Measurements from ENCODE around the gene ADD2. TPM values are rescaled to one million over a fixed set of nuclear protein-coding genes. Genes with fewer than 3 reads are reported as not detected.
A peak's percentile ranks its signal among the peaks of the same experiment; 100 is the strongest.
"Not testable (repeated sequence)": the region's sequence is repeated elsewhere in the genome, so short reads cannot be mapped to it uniquely, and the experiment has no call there.

Gene ADD2
- total RNA-seq, 1 experiment from 2014 or later = 24.3 TPM

GRCh38 chr2:70641263-70641784 lies 126.7 kb downstream of the ADD2 start:
- no peak for DNase-seq (ENCODE audit: low spot score)

GRCh38 chr2:70639841-70640436 lies 128.1 kb downstream of the ADD2 start:
- no peak for DNase-seq (ENCODE audit: low spot score)

GRCh38 chr2:70638561-70638960 lies 129.4 kb downstream of the ADD2 start:
- no peak for DNase-seq (ENCODE audit: low spot score)

DNA sequence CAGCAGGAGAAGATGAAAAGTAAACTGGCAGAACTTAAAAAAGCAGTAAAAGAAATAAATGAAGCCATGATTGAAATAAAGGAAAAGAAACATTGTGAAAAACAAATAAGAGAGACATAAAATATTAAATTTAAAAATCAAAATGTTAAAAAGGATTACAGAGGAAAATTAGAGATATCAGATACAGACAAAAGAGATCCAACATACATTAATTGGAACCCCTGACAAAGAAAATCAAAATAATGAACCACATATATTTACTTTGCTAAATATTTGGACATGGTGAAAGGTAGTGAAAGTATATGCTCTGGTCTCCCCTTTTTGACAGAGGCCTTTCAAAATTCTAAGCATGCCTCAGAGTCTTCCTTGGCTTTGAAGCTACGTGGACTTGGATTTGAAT lies 134.5 kb downstream of the ADD2 start:
- no peak for DNase-seq (ENCODE audit: low spot score)

- DNase-seq (ENCODE audit: low spot score) = no peak
Measured at GRCh38 chr2:70632966-70633365, 135.0 kb downstream of the ADD2 start.

DNA sequence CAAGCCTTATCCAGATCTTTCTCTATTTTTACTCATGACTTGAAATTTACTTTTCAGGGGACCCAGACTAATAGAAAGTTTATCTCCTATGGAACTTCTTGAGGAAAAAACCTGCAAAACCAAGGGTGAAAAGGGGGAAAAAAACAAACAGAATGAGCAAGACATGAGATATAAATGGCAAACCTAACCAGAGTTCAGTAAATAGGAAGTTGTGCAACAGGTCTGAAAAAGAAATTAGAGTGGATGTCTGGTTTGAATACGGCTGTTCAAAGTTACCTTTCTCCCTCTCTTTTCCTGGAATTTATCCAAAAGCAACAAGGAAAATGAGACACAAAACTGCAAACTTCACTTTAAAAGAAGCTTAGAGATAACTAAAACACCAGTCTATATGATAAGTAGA lies 135.6 kb downstream of the ADD2 start:
- DNase-seq (ENCODE audit: low spot score) = no peak

GRCh38 chr2:70630761-70631160 lies 137.2 kb downstream of the ADD2 start:
- no peak for DNase-seq (ENCODE audit: low spot score)

- peak; percentile 31 for DNase-seq (ENCODE audit: low spot score)
Measured at GRCh38 chr2:70627211-70627898, 140.6 kb downstream of the ADD2 start.

GRCh38 chr2:70626254-70626990 lies 141.6 kb downstream of the ADD2 start:
- no peak for DNase-seq (ENCODE audit: low spot score)

- not testable (repeated sequence) for DNase-seq (ENCODE audit: low spot score)
Measured at GRCh38 chr2:70621536-70621935, 146.5 kb downstream of the ADD2 start.

GRCh38 chr2:70620020-70620419 lies 148.0 kb downstream of the ADD2 start:
- no peak for DNase-seq (ENCODE audit: low spot score)

GRCh38 chr2:70619167-70619566 lies 148.8 kb downstream of the ADD2 start:
- DNase-seq (ENCODE audit: low spot score) = no peak

DNA sequence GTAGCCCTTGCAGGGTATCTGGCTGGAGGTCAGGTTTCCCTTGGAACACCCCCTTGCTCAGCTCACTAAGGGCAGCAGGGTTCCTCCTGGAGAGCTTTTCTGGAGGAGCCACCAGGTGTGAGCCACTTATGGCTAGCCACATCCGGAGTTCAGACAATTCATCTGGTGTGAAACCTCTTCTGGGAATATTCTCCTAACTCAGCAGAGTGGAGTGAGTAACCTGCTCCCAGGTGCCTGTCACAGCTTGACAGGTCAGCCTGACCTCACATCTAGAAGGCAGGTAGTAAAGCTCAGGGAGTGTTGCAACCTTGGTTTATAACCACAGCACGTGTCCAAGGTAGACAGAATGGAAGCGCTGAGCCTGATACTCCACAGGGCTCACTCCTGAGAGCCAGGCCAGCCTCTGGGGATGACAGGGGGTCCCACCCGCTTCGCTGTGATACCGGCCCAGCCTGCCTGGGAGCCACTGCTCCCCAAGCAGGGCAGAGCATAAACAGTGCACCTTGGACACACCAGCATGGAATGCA lies 151.8 kb downstream of the ADD2 start:
- no peak for DNase-seq (ENCODE audit: low spot score)

- no peak for DNase-seq (ENCODE audit: low spot score)
Measured at GRCh38 chr2:70615222-70615621, 152.8 kb downstream of the ADD2 start.

DNA sequence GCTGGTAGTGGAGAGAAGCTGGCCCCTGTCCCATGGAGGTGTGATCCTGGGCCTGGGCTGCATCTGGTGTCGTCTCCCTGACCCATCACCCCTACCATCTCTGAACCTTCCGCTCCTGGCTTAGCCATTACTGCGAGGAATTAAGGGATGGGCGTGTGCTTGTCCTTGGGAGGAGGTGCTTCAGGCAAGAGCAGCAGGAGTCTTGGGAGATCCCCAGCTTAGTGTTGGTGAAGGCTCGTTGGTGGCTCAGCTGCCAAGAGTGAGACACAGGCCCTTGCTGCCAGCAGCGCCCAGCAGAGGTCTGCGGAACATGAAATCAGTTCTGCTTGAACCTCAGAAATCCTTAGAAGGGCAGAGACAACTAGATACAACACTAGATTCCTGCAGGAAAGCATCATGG lies 154.5 kb downstream of the ADD2 start:
- DNase-seq (ENCODE audit: low spot score) = no peak

- no peak for DNase-seq (ENCODE audit: low spot score)
Measured at GRCh38 chr2:70612574-70612973, 155.4 kb downstream of the ADD2 start.

DNA sequence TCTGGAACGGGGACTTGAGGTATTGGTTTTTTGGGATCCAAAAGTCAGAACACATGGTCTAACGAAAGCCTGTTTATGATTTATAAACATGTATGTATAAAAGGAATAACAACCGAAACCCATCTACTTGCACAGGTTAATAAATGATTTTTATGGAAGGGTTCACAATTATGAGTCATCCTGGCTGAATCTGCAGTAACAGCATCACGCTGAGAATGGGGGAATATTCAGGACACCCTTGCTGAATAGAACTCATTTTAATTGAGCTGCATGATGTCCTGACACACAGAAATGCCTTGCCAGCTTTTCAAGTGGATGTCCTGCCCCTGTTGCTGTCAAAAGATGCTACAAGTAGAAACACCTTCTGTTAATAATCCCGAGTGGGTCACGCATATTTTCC lies 159.6 kb downstream of the ADD2 start:
- no peak for DNase-seq (ENCODE audit: low spot score)

GRCh38 chr2:70607121-70607561 lies 160.9 kb downstream of the ADD2 start:
- DNase-seq (ENCODE audit: low spot score) = peak; percentile 37

All from H4 (cell line).